ENCODE measurements around the gene ZMYND15. TPM values are rescaled to one million over a fixed set of nuclear protein-coding genes. Genes with fewer than 3 reads are reported as not detected.

Gene ZMYND15
- total RNA-seq, 1 donor from 2014 or later, result 0.22 TPM

GRCh38 chr17:4719146-4719545 is 20.5 kb upstream of the ZMYND15 start:
- Mint-ChIP-seq H3K27me3 (no peaks in the 10 kb centered on the region), H3K27ac (no peak overlapping the region), H3K36me3 (ENCODE audit: insufficient read depth) (peaks cover 2% of the 10 kb centered on the region), H3K4me3 (ENCODE audit: low read depth) (no peak overlapping the region), H3K4me1 (ENCODE audit: low read depth) (peaks cover 13% of the 10 kb centered on the region), H3K9me3 (ENCODE audit: low read depth) (no peaks in the 10 kb centered on the region)
- no peak for DNase-seq (ENCODE audit: low spot score, unreplicated experiment)
- TF ChIP-seq CTCF (IDR thresholded peaks at IDR 0.05; ENCODE audit: unreplicated experiment), result no peak

- H3K27ac Mint-ChIP-seq, result no peak overlapping the region
- H3K36me3 Mint-ChIP-seq (ENCODE audit: insufficient read depth), result peaks cover 2% of the 10 kb centered on the region
Observed at GRCh38 chr17:4719684-4720221, 19.9 kb upstream of the ZMYND15 start.

GRCh38 chr17:4720787-4721186 is 18.8 kb upstream of the ZMYND15 start:
- peak overlapping the region; percentile 91 for H3K27ac Mint-ChIP-seq
- H3K27me3 Mint-ChIP-seq, result peaks cover 2% of the 10 kb centered on the region
- no peak for TF ChIP-seq CTCF (IDR thresholded peaks at IDR 0.05; ENCODE audit: unreplicated experiment)
- peaks cover 2% of the 10 kb centered on the region for H3K36me3 Mint-ChIP-seq (ENCODE audit: insufficient read depth)
- H3K9me3 Mint-ChIP-seq (ENCODE audit: low read depth), result no peaks in the 10 kb centered on the region
- DNase-seq (ENCODE audit: low spot score, unreplicated experiment), result no peak
- H3K4me3 Mint-ChIP-seq (ENCODE audit: low read depth), result no peak overlapping the region
- H3K4me1 Mint-ChIP-seq (ENCODE audit: low read depth), result peaks cover 13% of the 10 kb centered on the region

More at GRCh38 chr17:4719684-4720221, 19.9 kb upstream of the ZMYND15 start:
- H3K27me3 Mint-ChIP-seq, result no peaks in the 10 kb centered on the region
- no peak for DNase-seq (ENCODE audit: low spot score, unreplicated experiment)
- H3K9me3 Mint-ChIP-seq (ENCODE audit: low read depth), result no peaks in the 10 kb centered on the region
- H3K4me3 Mint-ChIP-seq (ENCODE audit: low read depth), result no peak overlapping the region
- H3K4me1 Mint-ChIP-seq (ENCODE audit: low read depth), result peaks cover 13% of the 10 kb centered on the region
- no peak for TF ChIP-seq CTCF (IDR thresholded peaks at IDR 0.05; ENCODE audit: unreplicated experiment)

- Mint-ChIP-seq H3K4me1 (ENCODE audit: low read depth) (peaks cover 13% of the 10 kb centered on the region), H3K27ac (peak overlapping the region; percentile 91), H3K36me3 (ENCODE audit: insufficient read depth) (peaks cover 2% of the 10 kb centered on the region), H3K9me3 (ENCODE audit: low read depth) (no peaks in the 10 kb centered on the region), H3K27me3 (peaks cover 3% of the 10 kb centered on the region), H3K4me3 (ENCODE audit: low read depth) (peak overlapping the region; percentile 31)
- DNase-seq (ENCODE audit: low spot score, unreplicated experiment), result no peak
- TF ChIP-seq CTCF (IDR thresholded peaks at IDR 0.05; ENCODE audit: unreplicated experiment), result no peak
Observed at GRCh38 chr17:4721203-4722135, 18.2 kb upstream of the ZMYND15 start.

GRCh38 chr17:4722678-4723240 is 16.9 kb upstream of the ZMYND15 start:
- Mint-ChIP-seq H3K27ac (peak overlapping the region; percentile 74), H3K4me1 (ENCODE audit: low read depth) (peaks cover 13% of the 10 kb centered on the region), H3K27me3 (peaks cover 3% of the 10 kb centered on the region), H3K36me3 (ENCODE audit: insufficient read depth) (peaks cover 2% of the 10 kb centered on the region), H3K9me3 (ENCODE audit: low read depth) (no peaks in the 10 kb centered on the region), H3K4me3 (ENCODE audit: low read depth) (no peak overlapping the region)
- DNase-seq (ENCODE audit: low spot score, unreplicated experiment), result no peak
- no peak for TF ChIP-seq CTCF (IDR thresholded peaks at IDR 0.05; ENCODE audit: unreplicated experiment)

Measured in progenitor cell of endocrine pancreas (in vitro differentiated cells).